ENCODE results near the gene RASL10A. TPM values are rescaled to one million over a fixed set of nuclear protein-coding genes. Genes with fewer than 3 reads are reported as not detected.

RASL10A gene
- polyA plus RNA-seq, 2 donors, result 0.48 to 1.0 TPM

DNA sequence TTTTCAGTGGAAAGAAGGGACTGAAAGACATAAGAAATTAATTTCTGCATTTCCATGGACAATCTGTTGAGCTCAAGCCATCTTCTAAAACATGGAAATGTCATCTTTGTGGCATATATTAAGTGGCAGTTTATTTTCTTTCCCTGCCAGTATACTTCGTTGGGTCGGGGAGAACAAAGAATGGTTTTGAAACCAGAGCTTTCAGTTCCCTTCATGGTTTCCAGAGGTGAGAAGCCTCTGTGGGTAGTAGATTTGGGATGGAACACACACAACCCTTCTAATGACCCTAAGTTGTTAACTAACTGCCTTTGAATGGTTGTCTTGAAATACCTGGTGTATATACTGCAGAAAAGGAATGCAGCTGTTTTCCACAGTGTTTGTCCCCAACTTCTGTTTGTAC, 26.7 kb downstream of the RASL10A start:
- 26 to 29% methylated on average over 2 of the region's 2 CpGs for WGBS, 2 donors
- no peak overlapping the region for H3K27ac ChIP-seq (ENCODE audit: low read depth in 2 of 2, low read length in 1 of 2)
- H3K9me3 ChIP-seq (ENCODE audit: control insufficient read depth in 2 of 2, insufficient read depth in 1 of 2, low read depth in 1 of 2, low read length in 1 of 2), result no peaks in the 10 kb centered on the region
- H3K4me3 ChIP-seq (ENCODE audit: low read depth in 1 of 2, low read length in 2 of 2), result no peak overlapping the region
- H3K4me1 ChIP-seq (ENCODE audit: control insufficient read depth in 2 of 2, insufficient read depth in 2 of 2, low read length in 1 of 2), result no peaks in the 10 kb centered on the region
- no peaks in the 10 kb centered on the region for H3K27me3 ChIP-seq (ENCODE audit: control insufficient read depth in 1 of 2, insufficient read depth in 2 of 2, low read length in 2 of 2)
- H3K36me3 ChIP-seq (ENCODE audit: control insufficient read depth in 2 of 2, insufficient read depth in 2 of 2, low read length in 1 of 2), result peaks cover 18 to 26% of the 10 kb centered on the region in 2 donors

DNA sequence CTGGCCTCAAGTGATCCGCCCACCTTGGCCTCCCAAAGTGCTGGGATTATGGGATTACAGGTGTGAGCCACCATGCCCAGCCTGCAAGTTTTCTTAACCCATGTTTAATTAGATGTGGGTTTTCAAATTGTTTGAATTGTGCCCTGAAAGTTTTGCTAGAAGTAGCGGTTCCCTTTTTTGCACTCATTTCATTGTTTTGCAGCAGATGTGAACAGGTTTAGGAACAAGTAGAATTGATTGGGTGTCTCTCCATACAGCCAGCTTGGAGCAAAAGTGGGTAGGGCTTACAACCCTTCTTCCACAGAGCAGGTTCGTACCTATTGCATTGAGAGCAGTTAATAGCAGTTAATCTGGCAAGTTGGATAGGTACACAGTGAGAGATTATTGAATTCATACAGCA, 31.3 kb downstream of the RASL10A start:
- H3K36me3 ChIP-seq (ENCODE audit: control insufficient read depth in 2 of 2, insufficient read depth in 2 of 2, low read length in 1 of 2), result peaks cover 17 to 20% of the 10 kb centered on the region in 2 donors
- no peaks in the 10 kb centered on the region for H3K9me3 ChIP-seq (ENCODE audit: control insufficient read depth in 2 of 2, insufficient read depth in 1 of 2, low read depth in 1 of 2, low read length in 1 of 2)
- H3K4me1 ChIP-seq (ENCODE audit: control insufficient read depth in 2 of 2, insufficient read depth in 2 of 2, low read length in 1 of 2), result no peaks in the 10 kb centered on the region
- H3K27ac ChIP-seq (ENCODE audit: low read depth in 2 of 2, low read length in 1 of 2), result no peak overlapping the region
- no peaks in the 10 kb centered on the region for H3K27me3 ChIP-seq (ENCODE audit: control insufficient read depth in 1 of 2, insufficient read depth in 2 of 2, low read length in 2 of 2)
- 91 to 92% methylated on average over 3 of the region's 3 CpGs for WGBS, 2 donors
- H3K4me3 ChIP-seq (ENCODE audit: low read depth in 1 of 2, low read length in 2 of 2), result no peak overlapping the region

- no peak overlapping the region for H3K27ac ChIP-seq (ENCODE audit: low read depth in 2 of 2, low read length in 1 of 2)
- H3K4me3 ChIP-seq (ENCODE audit: low read depth in 1 of 2, low read length in 2 of 2), result no peak overlapping the region
- no peaks in the 10 kb centered on the region for H3K27me3 ChIP-seq (ENCODE audit: control insufficient read depth in 1 of 2, insufficient read depth in 2 of 2, low read length in 2 of 2)
- peaks cover 15 to 24% of the 10 kb centered on the region in 2 donors for H3K36me3 ChIP-seq (ENCODE audit: control insufficient read depth in 2 of 2, insufficient read depth in 2 of 2, low read length in 1 of 2)
- H3K9me3 ChIP-seq (ENCODE audit: control insufficient read depth in 2 of 2, insufficient read depth in 1 of 2, low read depth in 1 of 2, low read length in 1 of 2), result no peaks in the 10 kb centered on the region
- peaks cover 0 to 3% of the 10 kb centered on the region in 2 donors for H3K4me1 ChIP-seq (ENCODE audit: control insufficient read depth in 2 of 2, insufficient read depth in 2 of 2, low read length in 1 of 2)
- 88 to 94% methylated on average over 1 of the region's 1 CpG for WGBS, 2 donors
These were observed 37.6 kb downstream of the RASL10A start for GRCh38 chr22:29277927-29278326.

DNA sequence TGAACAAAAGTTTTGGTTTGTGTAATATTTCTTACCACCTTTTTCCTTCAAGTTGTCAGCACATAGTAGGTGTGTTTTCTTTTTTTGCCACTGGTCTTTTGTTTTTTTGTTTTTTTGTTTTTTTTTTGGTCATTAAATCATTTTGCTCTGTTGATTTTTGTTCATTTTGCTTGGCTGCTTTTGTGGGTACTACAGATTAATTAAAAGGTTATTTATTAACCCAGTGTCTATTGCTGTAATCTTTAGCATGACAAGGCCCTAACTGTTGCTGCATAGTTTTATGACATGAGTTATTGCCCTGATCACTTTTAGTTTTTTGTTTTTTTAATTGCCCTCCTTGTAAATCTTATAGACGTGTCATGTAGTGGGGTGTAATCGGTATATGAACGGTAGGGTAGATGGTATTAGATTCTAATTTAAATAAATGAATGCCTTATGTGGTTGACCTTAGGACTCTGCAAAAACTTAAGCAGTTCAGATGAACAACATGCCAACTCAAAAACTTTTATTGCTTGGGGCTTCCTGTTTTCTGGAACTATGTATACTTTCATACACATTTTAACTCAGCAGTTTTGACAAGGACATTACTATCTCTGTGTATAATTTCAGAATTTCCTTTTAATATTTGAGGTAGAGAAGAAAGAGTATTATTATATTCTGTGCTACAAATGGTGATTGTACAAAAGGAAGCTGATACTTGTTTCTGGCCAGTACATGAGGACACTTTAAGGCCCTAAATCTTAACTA, 39.5 kb downstream of the RASL10A start:
- Histone ChIP-seq H3K4me1 (ENCODE audit: control insufficient read depth in 2 of 2, insufficient read depth in 2 of 2, low read length in 1 of 2) (peaks cover 0 to 3% of the 10 kb centered on the region in 2 donors), H3K27me3 (ENCODE audit: control insufficient read depth in 1 of 2, insufficient read depth in 2 of 2, low read length in 2 of 2) (no peaks in the 10 kb centered on the region), H3K9me3 (ENCODE audit: control insufficient read depth in 2 of 2, insufficient read depth in 1 of 2, low read depth in 1 of 2, low read length in 1 of 2) (no peaks in the 10 kb centered on the region), H3K36me3 (ENCODE audit: control insufficient read depth in 2 of 2, insufficient read depth in 2 of 2, low read length in 1 of 2) (peaks cover 15 to 20% of the 10 kb centered on the region in 2 donors), H3K4me3 (ENCODE audit: low read depth in 1 of 2, low read length in 2 of 2) (no peak overlapping the region), H3K27ac (ENCODE audit: low read depth in 2 of 2, low read length in 1 of 2) (no peak overlapping the region)
- WGBS, 2 donors, result 57 to 76% methylated on average over 3 of the region's 3 CpGs

DNA sequence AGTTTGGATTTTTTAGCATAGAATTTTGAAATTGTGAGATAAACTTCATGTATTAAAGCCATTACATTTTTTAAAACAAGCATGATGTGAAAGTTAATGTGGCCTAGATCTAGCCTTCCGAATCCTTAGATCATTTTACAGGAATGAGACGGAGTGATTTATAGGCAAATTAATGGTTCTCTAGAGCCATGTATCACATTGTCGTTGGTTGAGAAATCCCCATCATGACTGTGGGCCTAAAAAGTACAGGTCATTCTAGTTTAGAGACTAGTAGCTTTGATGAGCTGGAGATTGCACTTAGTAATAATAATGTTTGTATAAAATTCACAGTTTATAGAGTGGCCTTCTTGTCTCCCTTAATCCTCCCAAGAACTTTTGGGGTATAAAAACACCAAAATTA, 40.3 kb downstream of the RASL10A start:
- no peaks in the 10 kb centered on the region for H3K27me3 ChIP-seq (ENCODE audit: control insufficient read depth in 1 of 2, insufficient read depth in 2 of 2, low read length in 2 of 2)
- WGBS, 2 donors, result 59 to 65% methylated on average over 3 of the region's 3 CpGs
- peaks cover 0 to 5% of the 10 kb centered on the region in 2 donors for H3K4me1 ChIP-seq (ENCODE audit: control insufficient read depth in 2 of 2, insufficient read depth in 2 of 2, low read length in 1 of 2)
- H3K9me3 ChIP-seq (ENCODE audit: control insufficient read depth in 2 of 2, insufficient read depth in 1 of 2, low read depth in 1 of 2, low read length in 1 of 2), result no peaks in the 10 kb centered on the region
- H3K36me3 ChIP-seq (ENCODE audit: control insufficient read depth in 2 of 2, insufficient read depth in 2 of 2, low read length in 1 of 2), result peaks cover 15 to 19% of the 10 kb centered on the region in 2 donors
- H3K4me3 ChIP-seq (ENCODE audit: low read depth in 1 of 2, low read length in 2 of 2), result no peak overlapping the region
- H3K27ac ChIP-seq (ENCODE audit: low read depth in 2 of 2, low read length in 1 of 2), result no peak overlapping the region

DNA sequence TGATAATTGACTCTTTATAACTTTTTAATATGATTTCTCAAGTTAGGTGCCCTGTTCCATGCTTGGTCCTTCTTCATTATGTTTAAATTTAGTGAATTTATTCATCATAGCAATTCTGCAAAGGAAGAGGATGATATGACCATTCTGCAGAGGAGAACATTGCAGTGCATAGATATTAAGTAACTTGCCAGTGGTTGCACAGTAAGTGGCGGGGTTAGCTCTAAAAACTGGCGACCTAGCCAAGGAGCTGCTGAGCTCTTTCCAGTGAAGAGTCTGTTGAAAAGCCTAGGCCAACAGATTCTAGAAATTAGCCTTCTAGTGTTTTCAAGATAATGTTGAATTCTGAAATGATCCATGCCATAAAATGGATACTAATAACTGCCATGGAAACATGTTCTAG, 42.9 kb downstream of the RASL10A start:
- Histone ChIP-seq H3K27me3 (ENCODE audit: control insufficient read depth in 1 of 2, insufficient read depth in 2 of 2, low read length in 2 of 2) (no peaks in the 10 kb centered on the region), H3K4me3 (ENCODE audit: low read depth in 1 of 2, low read length in 2 of 2) (no peak overlapping the region), H3K36me3 (ENCODE audit: control insufficient read depth in 2 of 2, insufficient read depth in 2 of 2, low read length in 1 of 2) (peaks cover 4 to 14% of the 10 kb centered on the region in 2 donors), H3K9me3 (ENCODE audit: control insufficient read depth in 2 of 2, insufficient read depth in 1 of 2, low read depth in 1 of 2, low read length in 1 of 2) (no peaks in the 10 kb centered on the region), H3K4me1 (ENCODE audit: control insufficient read depth in 2 of 2, insufficient read depth in 2 of 2, low read length in 1 of 2) (peaks cover 0 to 11% of the 10 kb centered on the region in 2 donors), H3K27ac (ENCODE audit: low read depth in 2 of 2, low read length in 1 of 2) (no peak overlapping the region)
- 73 to 77% methylated on average over 2 of the region's 2 CpGs for WGBS, 2 donors

DNA sequence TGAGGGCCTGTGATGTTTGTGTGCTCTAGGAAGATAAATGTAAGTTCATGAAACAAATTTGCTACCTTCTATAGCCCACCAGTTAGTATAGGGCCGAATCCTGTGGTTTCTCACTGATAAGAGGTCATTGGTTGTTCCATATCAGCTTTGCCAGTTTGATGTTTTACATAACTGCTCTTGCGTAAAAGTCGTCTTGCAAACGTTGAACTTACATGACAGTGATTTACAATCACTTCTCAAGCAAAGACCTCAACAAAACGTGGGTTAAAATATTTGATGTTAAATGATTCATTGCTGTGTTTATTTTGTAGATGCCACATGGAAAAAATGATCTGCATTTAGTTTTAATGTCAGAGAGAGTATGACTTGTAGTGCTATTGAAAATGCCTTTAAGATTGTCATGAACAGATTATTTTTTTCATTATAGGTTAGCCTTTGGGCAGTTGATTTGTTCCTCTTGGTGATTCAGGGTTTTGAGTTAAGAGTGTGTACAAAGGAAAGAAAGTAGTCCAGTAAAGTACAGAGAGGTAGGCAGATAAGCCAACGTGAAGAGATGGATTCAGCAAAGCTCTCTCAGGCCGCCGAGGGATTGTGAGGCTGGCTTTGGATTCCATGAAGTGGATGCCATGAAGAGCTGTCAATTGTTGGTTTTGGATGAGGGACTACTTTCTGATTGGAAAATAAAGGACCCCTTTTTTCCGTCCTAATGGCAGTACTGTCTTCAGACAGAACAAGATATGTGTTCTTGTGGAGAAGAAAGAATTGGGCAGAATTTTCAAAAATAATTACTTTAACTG, 44.8 kb downstream of the RASL10A start:
- H3K27me3 ChIP-seq (ENCODE audit: control insufficient read depth in 1 of 2, insufficient read depth in 2 of 2, low read length in 2 of 2), result no peaks in the 10 kb centered on the region
- H3K9me3 ChIP-seq (ENCODE audit: control insufficient read depth in 2 of 2, insufficient read depth in 1 of 2, low read depth in 1 of 2, low read length in 1 of 2), result no peaks in the 10 kb centered on the region
- H3K4me1 ChIP-seq (ENCODE audit: control insufficient read depth in 2 of 2, insufficient read depth in 2 of 2, low read length in 1 of 2), result peaks cover 4 to 16% of the 10 kb centered on the region in 2 donors
- WGBS, 2 donors, result 12 to 15% methylated on average over 9 of the region's 9 CpGs
- peak overlapping the region in 1 of 2 donors; percentile 97 for H3K4me3 ChIP-seq (ENCODE audit: low read depth in 1 of 2, low read length in 2 of 2)
- peaks cover 4 to 8% of the 10 kb centered on the region in 2 donors for H3K36me3 ChIP-seq (ENCODE audit: control insufficient read depth in 2 of 2, insufficient read depth in 2 of 2, low read length in 1 of 2)
- no peak overlapping the region for H3K27ac ChIP-seq (ENCODE audit: low read depth in 2 of 2, low read length in 1 of 2)

- Histone ChIP-seq H3K9me3 (ENCODE audit: control insufficient read depth in 2 of 2, insufficient read depth in 1 of 2, low read depth in 1 of 2, low read length in 1 of 2) (no peaks in the 10 kb centered on the region), H3K27me3 (ENCODE audit: control insufficient read depth in 1 of 2, insufficient read depth in 2 of 2, low read length in 2 of 2) (no peaks in the 10 kb centered on the region), H3K4me3 (ENCODE audit: low read depth in 1 of 2, low read length in 2 of 2) (peak overlapping the region; percentile 94 to 97), H3K27ac (ENCODE audit: low read depth in 2 of 2, low read length in 1 of 2) (peak overlapping the region; percentile 24 to 95), H3K36me3 (ENCODE audit: control insufficient read depth in 2 of 2, insufficient read depth in 2 of 2, low read length in 1 of 2) (peaks cover 0 to 14% of the 10 kb centered on the region in 2 donors), H3K4me1 (ENCODE audit: control insufficient read depth in 2 of 2, insufficient read depth in 2 of 2, low read length in 1 of 2) (peaks cover 4 to 16% of the 10 kb centered on the region in 2 donors)
- WGBS, 2 donors, result 7 to 9% methylated on average over 13 of the region's 13 CpGs
These were observed 45.6 kb downstream of the RASL10A start for GRCh38 chr22:29269731-29270474.

GRCh38 chr22:29269230-29269604, 46.3 kb downstream of the RASL10A start:
- H3K4me1 ChIP-seq (ENCODE audit: control insufficient read depth in 2 of 2, insufficient read depth in 2 of 2, low read length in 1 of 2), result peaks cover 4 to 16% of the 10 kb centered on the region in 2 donors
- no peaks in the 10 kb centered on the region for H3K27me3 ChIP-seq (ENCODE audit: control insufficient read depth in 1 of 2, insufficient read depth in 2 of 2, low read length in 2 of 2)
- H3K9me3 ChIP-seq (ENCODE audit: control insufficient read depth in 2 of 2, insufficient read depth in 1 of 2, low read depth in 1 of 2, low read length in 1 of 2), result no peaks in the 10 kb centered on the region
- peaks cover 0 to 15% of the 10 kb centered on the region in 2 donors for H3K36me3 ChIP-seq (ENCODE audit: control insufficient read depth in 2 of 2, insufficient read depth in 2 of 2, low read length in 1 of 2)
- WGBS, 2 donors, result 1 to 2% methylated on average over 14 of the region's 14 CpGs
- peak overlapping the region; percentile 94 to 97 for H3K4me3 ChIP-seq (ENCODE audit: low read depth in 1 of 2, low read length in 2 of 2)
- H3K27ac ChIP-seq (ENCODE audit: low read depth in 2 of 2, low read length in 1 of 2), result peak overlapping the region; percentile 95 to 99
